HG03135 (cell line): ENCODE measurements around the gene SORCS1.
"Not testable (repeated sequence)": the region's sequence is repeated elsewhere in the genome, so short reads cannot be mapped to it uniquely, and the experiment has no call there.

Source experiments
- ATAC-seq: cut with Tn5 transposase; IDR thresholded peaks from one replicate; pipeline ENCODE4 v1.9.1; 2021; ENCODE audit warnings: mild to moderate bottlenecking, moderate library complexity; ENCODE audit not compliant: unreplicated experiment

The SORCS1 gene

GRCh38 chr10:106955133-106955532 lies 209.4 kb downstream of the SORCS1 start:
- ATAC-seq = no peak

- ATAC-seq = no peak
These were observed 212.5 kb downstream of the SORCS1 start for GRCh38 chr10:106952033-106952432.

DNA sequence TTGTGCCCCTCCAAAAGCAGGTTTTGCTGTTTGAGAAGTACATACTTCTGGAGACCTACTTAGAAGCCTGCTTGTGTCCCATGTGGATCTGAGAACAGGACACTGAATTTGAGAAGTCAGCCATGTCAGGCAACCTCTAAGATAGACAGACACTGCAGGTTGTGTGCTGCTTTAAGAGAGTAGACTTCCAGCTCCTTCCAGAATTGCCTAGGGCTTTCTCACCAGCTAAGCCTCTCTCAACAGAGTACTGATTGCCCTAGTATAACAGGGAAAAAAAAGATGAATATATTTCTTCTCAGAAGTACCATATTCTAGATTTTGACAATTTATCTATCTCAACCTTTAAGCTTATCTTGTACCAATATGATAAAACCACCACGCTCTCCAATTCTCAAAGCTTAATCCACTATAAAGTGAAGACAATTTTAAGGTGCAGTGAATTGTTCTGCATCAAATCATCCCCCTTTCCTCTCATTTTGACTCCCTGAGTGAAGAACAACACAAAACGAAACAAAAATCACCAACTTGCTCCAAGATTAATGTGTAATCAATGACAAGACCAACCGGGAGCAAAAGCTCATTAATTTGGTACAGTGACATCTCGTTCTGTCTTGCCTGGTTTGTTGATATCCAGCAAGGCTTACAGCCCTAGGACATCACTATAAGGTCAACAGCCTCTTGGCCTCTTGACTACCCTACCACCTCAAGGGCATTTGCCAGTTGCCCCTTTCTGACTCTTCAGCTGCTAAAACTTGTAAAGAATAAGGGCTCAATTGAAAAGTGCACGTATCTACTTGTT lies 214.6 kb downstream of the SORCS1 start:
- no peak for ATAC-seq

- ATAC-seq = no peak
These were observed 216.9 kb downstream of the SORCS1 start for GRCh38 chr10:106947643-106948042.

- no peak for ATAC-seq
These were observed 222.4 kb downstream of the SORCS1 start for GRCh38 chr10:106942035-106942662.

- ATAC-seq = no peak
These were observed 223.0 kb downstream of the SORCS1 start for GRCh38 chr10:106941297-106942034.

DNA sequence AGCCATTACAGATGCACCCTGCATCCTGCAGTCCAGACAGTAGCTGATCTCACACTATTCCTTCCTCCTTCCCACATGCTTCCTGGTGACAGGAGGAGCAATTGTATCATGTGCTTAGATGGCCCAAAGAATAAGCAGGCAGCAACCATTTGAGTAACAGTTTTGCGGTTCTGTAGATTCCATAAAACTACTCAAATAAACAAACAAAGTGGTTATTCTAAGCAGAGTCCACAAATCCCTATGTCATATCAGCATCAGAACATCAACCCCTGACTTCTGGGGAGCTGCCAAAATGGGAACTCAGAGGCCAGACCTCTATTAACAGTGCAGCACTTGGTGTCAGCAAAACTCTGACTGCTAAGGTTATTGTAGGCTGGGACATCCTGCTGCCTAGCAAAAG lies 226.0 kb downstream of the SORCS1 start:
- no peak for ATAC-seq

DNA sequence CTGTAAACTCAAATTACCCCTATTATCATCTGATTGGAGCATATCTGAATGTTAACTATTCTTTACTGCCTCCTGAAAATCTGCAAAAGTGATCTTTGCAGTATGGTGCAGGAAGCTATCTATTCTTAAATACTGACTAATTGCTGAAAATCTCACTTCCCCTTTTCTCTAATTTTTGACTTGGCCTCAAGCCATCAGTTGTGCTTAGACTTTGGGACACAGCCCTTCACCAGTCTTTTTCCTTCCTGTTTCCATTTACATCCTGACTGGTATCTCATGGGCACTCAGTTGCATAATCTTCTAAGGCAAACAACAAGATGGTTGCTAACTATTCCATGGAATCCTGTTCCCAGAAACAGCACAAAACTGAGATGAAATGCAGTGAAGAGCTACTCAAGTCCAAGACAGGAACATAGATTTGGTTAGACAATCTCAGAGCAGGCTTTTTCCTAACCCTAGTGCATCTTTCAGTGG lies 228.5 kb downstream of the SORCS1 start:
- ATAC-seq = peak; percentile 72

DNA sequence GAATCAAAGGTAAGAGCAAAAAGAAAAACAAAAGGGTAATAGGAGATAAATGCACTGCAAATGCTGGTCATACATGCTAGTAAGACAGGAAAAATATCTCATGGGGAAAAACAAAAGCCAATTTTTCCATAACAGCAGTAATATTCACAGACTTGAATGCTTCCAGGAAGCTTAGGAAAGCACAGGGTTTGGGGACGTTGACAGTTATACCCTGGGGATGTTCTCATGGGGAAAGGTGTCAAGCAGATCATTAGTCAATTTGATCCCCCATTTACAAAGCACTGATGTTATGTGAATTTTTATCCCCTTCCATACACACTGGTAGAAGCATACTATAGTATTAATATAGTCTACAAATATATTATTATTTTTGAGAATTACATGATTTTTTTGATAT lies 232.7 kb downstream of the SORCS1 start:
- no peak for ATAC-seq

DNA sequence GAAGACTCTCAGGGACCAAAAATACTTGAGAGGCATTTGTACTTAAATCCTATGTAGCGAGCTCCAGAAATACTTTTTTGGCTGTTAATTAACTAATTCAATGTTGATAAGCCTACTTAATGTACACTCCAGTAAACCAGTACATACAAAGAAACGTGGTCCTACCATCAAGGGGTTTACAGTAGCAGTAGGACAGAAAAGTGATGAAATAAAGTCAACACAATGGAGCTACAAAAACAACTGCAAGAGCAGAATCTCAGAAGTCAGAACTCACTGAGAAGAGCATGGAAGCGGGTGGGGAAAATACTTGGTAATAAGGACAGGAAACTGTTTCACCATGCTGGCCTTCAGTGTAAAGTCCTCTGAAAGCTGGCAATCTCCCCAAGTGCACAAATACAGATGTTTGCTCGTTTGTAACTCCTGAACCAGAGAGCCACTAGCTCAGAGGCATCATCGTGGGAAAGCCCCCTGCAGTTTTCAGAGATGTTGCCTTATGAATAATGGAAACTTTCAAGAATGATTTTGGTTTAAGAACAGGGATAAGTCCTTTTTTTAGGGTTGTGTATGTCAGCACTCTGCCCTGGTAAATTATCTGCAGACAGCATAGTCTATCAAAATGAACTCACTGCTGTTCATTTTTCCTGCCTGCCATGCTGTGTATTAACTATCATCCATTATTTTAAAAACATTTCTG lies 233.2 kb downstream of the SORCS1 start:
- ATAC-seq = peak; percentile 72

GRCh38 chr10:106930751-106931150 lies 233.8 kb downstream of the SORCS1 start:
- ATAC-seq = no peak

DNA sequence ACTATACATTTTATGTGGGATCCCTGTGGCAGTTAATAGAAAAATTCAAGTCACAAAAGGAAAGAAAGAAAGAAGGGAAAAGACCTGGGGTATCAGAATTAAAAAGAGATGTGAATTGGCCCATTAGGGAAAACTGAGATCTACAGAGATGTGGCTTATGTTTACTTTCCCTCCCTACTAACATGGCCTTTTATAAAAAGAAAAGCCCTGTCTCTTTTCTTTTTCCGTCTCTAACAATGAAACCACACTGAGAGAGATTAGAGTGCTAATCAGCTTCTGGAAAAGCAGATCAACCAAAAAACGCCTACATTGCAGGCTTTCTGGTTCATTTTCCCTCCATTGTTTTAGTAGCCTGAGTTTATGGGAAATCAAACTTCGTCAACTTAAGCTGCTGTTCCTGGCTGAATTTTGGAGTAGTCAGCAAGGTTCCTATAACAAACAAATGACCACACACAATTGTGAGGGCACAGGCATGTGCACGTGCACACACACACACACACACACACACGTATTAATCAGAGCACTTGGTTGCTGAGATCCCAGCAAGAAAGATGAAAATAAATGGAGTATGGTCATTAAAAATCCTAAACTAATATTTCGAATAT lies 235.1 kb downstream of the SORCS1 start:
- ATAC-seq = no peak

DNA sequence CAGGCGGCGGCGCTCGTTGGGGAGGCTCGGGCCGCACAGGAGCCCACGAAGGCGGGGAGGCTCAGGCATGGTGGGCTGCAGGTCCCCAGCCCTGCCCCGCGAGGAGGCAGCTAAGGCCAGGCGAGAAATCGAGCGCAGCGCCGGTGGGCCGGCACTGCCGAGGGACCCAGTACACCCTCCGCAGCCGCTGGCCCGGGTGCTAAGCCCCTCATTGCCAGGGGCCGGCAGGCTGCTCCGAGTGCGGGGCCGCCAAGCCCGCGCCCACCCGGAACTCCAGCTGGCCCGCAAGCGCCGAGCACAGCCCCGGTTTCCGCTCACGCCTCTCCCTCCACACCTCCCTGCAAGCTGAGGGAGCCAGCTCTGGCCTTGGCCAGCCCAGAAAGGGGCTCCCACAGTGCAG lies 236.4 kb downstream of the SORCS1 start:
- ATAC-seq = not testable (repeated sequence)

DNA sequence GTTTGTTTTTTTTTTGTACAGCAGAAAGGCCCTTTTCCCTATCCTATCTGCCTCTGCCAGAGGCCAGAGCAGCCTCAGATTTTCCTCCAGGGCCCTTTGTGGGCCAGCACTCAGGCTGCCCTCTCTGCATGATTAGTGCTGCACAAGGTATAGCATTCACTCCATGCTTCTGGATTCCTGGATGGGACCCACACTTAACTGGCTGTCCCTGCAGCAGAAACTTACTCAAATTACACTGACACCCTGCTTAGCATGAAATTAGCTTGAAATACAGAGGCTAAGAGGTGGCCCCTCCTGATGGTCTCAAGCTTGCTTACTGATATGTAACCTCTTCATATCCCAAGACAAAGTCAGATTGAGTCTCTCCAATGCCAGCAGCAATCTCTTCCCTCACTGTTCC lies 239.3 kb downstream of the SORCS1 start:
- no peak for ATAC-seq

GRCh38 chr10:106920538-106920937 lies 244.0 kb downstream of the SORCS1 start:
- ATAC-seq = no peak

DNA sequence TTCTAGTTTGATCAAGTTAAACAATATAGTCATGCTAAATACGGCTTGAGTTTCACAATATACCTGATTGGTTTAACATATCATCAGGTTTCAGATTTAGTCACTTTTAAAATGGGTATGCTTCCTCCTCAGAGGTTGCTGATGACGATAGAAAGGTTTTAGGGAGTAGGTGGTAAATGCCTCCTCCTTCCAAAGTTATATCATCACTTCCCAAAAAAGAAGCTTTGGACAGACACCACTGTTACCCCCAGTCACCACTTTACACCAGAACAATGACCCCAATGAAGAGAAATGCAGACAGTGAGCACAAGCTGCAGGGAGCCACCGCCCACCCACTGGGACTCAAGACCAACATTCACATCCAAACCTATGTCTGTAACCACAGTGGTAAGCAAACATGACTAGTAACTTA lies 244.6 kb downstream of the SORCS1 start:
- peak; percentile 56 for ATAC-seq

GRCh38 chr10:106917452-106918055 lies 247.0 kb downstream of the SORCS1 start:
- ATAC-seq = no peak

DNA sequence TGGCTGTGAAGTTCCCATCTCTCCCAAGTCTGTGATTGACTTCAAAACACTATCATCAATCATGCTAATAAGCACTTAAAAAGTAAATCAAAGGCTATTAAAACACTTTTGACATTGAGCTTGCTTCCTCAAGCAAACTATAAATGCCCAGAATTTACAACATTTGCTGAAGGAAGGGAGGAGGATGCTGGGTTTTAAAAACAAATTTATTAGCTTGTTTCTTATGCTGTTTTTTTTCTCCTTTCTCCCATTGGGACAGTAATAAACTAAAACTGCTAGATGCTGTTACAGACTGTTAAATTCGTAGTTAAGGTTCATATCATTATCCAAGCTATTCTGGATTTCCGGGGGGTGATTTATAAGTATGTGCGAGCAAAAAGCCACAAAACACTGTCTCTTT lies 250.5 kb downstream of the SORCS1 start:
- no peak for ATAC-seq

GRCh38 chr10:106913348-106913747 lies 251.2 kb downstream of the SORCS1 start:
- ATAC-seq = no peak

GRCh38 chr10:106911096-106911495 lies 253.4 kb downstream of the SORCS1 start:
- ATAC-seq = no peak
